Subcutaneous adipose tissue (tissue), 4 donors: Measurements from ENCODE around the gene LASP1. TPM values are rescaled to one million over a fixed set of nuclear protein-coding genes. Genes with fewer than 3 reads are reported as not detected.

ENCODE experiments used
- total RNA-seq, 4 donors: library from RNA; depleted of rRNA; stranded (reverse); fragments of >200 nt; gene quantifications; one replicate each; pipeline ENCODE4 v1.1.0, GENCODE V29; 2016
- TF ChIP-seq, protein P1 (sequence below): fragments of 450-650 bp; IDR thresholded peaks from one replicate; pipeline ENCODE4 v1.5.1; 2016; ENCODE audit warnings: low read depth, mild to moderate bottlenecking, control low read depth, antibody characterized with exemption, moderate library complexity

Gene LASP1
- total RNA-seq, 4 donors from 2014 or later: 106 to 150 (median 140) TPM

DNA sequence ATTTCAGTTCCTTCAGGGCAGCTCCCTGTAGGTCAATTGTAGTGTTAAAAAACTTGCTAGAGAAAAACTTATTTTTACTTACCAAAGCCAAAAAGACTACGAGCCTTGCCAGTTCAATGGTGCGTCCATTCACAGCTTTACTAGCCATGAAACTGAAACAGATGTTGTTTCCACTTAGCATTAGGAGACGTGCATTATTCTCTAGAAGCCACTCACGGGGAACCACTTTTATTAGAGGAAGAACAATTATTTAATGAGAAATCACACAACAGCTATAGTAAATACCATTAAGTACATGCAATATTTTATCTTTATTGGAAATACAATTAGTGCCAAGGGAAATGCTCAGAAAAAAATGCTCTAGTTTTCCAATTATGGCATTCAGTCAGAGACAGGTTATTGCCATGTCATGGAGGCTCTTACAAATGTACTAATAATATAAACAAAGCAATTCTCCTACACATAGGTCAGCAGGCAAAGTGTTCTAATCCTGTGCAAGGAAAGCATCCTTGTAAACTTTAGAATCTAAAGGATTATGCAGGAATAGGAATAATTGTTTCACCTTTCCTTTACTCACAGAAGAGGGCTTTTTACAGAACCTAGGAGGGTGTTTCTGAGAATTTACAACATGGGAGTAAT lies 73.0 kb downstream of the LASP1 start:
- TF ChIP-seq, protein P1, sequence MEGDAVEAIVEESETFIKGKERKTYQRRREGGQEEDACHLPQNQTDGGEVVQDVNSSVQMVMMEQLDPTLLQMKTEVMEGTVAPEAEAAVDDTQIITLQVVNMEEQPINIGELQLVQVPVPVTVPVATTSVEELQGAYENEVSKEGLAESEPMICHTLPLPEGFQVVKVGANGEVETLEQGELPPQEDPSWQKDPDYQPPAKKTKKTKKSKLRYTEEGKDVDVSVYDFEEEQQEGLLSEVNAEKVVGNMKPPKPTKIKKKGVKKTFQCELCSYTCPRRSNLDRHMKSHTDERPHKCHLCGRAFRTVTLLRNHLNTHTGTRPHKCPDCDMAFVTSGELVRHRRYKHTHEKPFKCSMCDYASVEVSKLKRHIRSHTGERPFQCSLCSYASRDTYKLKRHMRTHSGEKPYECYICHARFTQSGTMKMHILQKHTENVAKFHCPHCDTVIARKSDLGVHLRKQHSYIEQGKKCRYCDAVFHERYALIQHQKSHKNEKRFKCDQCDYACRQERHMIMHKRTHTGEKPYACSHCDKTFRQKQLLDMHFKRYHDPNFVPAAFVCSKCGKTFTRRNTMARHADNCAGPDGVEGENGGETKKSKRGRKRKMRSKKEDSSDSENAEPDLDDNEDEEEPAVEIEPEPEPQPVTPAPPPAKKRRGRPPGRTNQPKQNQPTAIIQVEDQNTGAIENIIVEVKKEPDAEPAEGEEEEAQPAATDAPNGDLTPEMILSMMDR: no peak

DNA sequence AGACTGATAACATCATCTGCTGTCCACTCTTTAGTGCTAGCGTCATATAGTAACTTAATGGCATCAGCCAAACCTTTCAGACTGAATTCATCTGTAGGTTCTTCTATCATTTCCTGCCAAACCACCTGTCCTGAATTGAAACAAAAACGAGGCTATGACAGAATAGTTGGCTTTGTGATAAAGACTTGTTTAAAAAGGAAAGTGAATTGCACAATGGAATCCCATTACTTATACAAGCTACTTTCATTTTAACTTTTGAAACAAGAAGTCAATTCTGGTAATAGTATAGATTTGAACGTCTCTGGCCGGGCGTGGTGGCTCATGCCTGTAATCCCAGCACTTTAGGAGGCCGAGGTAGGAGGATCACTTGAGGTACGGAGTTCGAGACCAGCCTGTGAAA lies 73.7 kb downstream of the LASP1 start:
- TF ChIP-seq, protein P1: no peak

- TF ChIP-seq, protein P1: no peak
Measured at GRCh38 chr17:38947189-38947588, 77.3 kb downstream of the LASP1 start.

GRCh38 chr17:38958326-38958725 lies 88.5 kb downstream of the LASP1 start:
- TF ChIP-seq, protein P1: no peak

GRCh38 chr17:38958756-38959155 lies 88.9 kb downstream of the LASP1 start:
- TF ChIP-seq, protein P1: no peak

DNA sequence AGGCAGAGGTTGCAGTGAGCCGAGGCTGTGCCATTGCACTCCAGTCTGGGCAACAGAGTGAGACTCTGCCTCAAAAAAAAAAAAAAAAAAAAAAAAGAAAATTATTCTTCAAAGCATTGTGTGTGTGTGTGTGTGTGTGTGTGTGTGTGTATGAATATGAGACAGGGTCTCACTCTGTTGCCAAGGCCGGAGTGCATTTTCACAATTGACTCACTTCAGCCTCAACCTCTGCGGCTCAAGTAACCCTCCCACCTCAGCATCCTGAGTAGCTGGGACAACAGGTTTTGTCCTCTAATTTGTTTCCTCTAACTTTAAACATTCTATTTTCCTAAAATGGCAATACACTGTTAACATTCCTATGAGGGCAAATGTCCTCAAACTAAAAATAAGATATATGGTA lies 89.7 kb downstream of the LASP1 start:
- TF ChIP-seq, protein P1: no peak

- TF ChIP-seq, protein P1: no peak
Measured at GRCh38 chr17:38960402-38960801, 90.5 kb downstream of the LASP1 start.
